GF-D8 (cell line): Measurements from ENCODE around the gene PROB1.
A peak's percentile ranks its signal among the peaks of the same experiment; 100 is the strongest.
"Not testable (repeated sequence)": the region's sequence is repeated elsewhere in the genome, so short reads cannot be mapped to it uniquely, and the experiment has no call there.

Experiments
- DNase-seq: peaks from one replicate; lab custom pipeline; 2025; lab: John Stamatoyannopoulos, UW

The PROB1 gene

DNA sequence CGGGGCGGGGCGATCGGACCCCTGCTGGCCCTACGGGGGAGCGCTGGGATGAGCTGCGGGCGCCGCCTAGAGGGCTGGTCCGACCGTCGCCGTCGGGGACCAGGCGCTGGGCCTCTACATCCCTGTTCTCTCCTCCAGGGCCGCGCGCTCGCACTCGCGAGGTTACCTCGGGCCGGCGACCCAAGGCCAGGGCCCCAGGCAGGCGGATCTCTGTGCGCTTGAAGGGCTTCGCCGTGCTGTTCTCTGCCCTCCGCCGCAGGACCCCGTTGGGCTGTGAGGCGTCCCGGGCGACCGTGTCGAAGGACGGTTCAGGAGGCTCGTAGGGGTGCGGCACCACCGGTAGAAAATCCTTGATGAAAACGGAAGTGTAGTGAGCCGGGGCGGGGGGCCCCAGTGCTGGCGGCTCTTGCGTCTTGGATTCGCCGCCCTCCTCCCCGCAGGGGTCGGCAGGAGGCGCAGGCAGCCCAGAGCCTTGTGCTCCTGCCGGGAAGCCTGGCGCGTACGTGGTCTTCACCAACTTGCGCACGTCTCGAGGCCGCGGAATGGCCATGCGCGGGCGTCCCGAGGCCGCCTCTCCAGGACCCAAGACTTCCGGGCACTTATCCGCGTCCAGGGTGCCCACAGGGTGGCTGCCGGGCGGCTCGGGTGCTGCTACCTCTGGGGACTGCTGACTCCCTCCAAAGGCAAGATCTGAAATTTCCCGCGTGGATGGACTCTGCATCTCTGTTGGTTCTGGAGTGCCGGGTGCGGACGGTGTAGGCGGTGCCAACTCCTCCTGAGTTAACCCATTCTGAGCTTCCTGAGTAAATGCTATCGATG, 2.0 kb downstream of the PROB1 start:
- peak; percentile 40 for DNase-seq

DNA sequence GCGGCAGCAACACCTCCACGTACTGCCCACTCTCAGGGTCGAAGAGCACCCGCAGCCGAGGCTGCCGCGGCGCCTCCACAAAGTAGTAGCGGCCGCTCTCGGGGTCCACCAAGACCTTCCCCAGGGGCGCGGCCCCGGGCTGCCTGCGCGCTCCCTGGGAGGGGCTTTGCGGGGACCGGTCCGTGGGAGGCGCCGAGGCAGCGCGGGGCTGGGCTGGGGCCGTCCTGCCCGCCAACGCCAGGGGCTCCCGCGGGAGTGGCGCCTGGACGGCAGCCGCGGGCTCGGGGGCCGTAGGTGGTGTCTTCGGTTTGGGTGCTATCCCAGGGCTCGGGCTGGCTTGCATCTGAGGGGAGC, 2.6 kb downstream of the PROB1 start:
- DNase-seq, result no peak

DNA sequence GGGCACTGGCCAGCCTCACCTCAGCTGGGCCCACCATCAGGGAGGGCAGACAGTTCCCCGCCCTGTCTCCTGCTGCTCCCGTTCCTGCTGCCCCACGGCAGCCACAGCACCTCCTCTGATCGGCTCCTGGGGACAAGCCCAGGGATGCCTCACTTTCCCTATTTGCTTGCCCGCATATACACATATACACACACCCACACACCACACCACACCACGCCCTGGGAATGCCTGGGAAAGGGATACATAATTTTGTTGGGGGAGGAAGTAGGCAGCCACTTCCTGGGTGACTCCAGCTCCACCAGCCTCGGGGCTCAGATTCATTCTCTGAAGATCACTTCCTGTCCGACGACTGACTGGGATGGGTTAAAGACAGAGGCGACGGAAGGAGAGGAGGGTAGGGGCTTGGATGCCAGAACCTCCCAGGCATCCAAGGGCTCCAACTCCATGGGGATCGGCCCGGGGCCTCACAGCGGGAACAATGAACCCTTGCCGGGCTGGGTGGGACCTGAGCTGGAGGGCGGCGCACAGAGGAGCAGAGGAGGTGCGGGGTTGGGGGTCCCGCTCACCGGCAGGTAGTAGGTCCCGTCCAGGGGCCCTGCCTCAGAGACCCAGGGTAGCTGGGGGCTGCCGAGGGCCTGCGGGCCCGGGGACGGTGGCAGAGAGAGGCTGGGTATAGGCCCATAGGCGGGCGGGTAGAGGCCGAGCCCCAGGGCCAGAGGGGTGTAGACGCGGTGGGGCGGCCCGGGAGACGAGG, 3.2 kb downstream of the PROB1 start:
- no peak for DNase-seq

DNA sequence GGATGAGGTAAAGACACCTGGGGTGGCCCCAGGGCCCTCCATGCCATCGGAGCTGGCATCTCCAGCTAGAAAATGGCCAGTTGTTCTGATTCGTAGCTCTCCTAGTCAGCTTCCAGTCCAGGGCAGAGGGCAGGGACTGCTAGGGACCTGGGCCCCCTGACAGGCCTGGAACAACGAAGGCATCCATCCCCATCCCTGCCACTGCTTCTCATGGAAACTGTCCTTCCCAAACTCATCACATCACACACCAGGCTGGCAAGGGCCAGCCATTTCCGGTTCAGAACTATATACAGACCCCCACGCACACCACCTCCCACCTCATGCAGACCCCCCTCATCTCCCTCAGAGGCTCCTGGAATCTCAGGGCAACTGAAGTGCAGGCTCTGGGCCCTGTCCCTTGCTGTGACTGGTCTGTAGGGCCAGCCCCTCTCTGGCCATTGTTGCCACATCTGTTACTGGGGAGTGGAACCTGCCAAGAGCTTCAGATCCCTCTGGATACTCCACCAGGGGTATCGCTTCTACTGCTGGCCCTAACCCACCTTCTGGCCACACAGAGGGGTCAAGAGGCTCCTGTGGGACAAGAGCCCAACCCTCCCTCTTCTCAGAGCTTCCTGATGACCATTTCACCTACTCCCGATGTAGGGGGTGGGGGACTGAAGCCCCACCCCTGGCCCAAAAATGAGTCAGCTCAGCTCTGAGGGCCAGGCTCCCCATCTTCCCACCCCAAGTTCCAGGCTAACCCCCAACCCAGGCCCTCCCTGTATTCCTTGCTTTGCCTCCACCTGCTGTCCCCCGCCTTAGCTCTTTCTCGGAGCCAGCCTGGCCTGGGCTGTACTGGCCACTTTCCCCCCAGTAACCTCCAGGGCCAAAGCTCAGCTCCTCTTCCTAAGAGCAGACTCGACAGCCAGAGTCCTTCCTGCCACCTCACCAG, 4.0 kb downstream of the PROB1 start:
- DNase-seq, result no peak

DNA sequence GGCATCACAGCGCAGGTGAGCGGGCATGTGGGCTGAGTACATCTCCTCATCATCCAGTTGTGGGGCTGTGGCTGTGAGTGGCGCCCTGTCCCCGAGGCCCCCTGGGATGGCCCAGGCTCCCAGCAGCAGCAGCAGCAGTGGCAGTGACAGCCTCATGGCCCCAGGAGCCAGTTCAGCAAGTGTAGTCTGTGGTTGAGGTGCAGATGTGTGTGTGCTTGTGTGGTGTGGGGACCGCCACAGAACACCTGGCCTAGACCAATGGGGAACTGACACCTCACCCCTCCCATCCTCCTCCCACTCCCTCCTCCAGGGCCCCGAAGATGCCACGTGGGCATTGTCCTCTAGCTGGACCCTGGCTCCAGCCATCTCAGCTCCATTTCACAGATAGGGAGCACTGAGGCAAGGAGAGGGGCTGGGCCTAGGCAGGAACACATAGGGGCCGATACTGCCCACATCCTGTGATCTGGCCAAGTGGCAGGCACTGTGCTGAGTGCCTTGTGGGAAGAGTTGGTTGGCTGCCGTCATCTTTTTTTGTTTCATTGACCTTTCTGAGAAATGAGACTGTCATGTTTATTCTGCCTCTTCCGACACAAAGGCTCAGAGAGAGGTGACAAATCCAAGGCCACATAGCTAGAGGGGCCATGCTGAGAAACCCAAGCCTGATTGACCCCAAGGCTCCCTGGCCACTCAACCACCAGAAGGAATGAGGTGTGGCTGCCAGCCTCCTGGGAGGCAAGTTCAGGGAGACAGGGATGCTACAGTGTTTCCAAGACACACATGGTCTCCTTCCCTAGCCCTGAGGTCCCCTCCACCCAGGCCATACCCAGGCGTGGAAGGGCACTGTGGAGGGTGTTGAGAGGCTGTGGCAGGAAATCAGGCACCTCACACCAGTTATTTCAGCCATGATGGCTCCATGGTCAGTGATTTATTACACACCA, 4.9 kb downstream of the PROB1 start, which contains the start of gene MZB1:
MZB1 (minus strand) TSS at position 213 of the 938 bp plus-strand sequence; CDS start at position 156, 57 bp downstream.
- peak; percentile 72 for DNase-seq

DNA sequence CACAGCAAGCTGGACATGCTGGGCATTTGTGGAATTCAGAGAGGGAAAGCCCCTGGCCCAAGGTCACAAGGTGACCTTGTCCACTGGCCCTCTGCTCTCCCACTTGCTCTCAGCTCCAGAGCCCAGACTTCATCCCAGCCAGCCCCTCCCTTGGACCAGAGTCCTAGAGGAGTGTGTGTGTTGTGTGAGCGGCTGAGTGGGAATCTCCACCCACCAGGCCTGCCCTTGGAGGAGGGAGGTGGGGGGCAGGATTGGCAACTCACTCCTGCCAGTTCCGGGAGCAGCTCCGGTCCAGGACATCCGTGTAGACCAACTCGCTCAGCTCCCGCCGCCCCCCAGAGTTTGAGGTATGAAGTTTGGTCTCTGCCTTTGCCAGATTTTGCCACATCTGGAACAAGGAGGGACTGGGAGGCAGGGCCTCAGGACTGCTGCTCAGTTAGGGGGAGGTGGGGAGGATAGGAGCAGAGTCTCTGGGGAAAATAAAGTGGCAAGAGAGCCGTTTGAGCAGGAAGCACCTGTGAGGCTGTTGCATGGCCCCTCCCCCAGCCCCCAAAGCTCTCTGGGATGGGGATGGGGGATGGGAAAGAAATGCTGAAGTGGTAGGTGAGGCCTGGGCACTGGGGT, 6.6 kb downstream of the PROB1 start:
- peak; percentile 95 for DNase-seq

DNA sequence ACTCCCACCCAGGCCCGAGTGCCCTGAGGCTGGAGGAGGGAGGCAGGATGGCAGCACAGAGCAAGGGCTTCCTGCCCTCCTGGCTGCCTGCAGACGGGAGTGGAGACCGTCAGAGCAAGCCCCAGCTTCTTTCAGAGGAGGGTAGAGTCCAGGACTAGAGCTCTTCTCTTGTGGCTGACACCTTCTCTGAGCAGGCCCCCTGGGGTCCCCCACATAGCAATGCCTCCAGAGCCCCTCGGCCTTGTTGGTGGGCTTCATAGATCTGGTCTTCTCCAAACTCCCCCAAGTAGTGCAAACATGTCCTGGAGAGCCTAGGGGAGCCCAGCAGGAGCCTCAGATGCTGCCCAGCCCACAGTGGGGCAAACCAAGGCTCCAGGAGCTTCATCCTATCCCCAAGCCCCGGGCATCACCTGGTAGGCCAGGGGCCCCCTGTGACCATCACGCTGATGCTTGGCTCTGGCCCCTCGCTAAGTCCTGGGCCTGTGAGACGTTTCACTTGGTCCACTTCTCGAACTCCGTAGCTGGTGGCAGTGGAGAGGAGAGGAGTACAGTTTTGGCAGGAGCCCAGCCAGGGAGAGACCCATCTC, 7.2 kb downstream of the PROB1 start:
- DNase-seq, result no peak

DNA sequence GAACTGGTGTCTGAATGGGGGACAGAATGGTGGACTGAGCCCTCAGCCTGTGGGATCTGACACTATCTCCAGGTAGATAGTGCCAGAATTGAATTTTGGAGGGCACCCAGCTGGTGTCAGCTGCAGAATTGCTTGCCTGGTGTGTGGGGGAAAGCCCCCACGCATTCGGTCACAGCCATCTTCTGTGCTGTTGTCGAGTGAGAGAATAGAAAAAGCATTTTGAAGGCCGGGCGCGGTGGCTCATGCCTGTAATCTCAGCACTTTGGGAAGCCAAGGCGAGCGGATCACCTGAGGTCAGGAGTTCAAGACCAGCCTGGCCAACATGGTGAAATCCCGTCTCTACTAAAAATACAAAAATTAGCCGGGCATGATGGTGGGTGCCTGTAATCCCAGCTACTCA, 7.9 kb downstream of the PROB1 start:
- DNase-seq, result not testable (repeated sequence)

DNA sequence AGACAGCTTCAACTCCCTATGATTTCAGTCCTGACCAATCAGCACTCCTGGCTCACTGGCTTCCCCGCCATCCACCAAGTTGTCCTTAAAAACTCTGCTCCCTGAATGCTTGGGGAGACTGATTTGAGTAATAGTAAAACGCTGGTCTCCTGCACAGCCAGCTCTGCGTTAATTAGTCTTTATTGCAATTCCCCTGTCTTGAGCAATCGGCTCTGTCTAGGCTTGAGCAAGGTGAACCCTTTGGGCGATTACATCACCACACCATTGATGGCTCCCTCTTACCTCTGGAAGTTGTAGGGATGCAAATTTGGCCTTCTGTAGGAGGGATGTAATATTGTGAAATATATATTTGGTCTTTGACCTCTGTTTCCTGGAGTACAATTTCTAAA, 8.9 kb downstream of the PROB1 start:
- DNase-seq, result peak; percentile 67

DNA sequence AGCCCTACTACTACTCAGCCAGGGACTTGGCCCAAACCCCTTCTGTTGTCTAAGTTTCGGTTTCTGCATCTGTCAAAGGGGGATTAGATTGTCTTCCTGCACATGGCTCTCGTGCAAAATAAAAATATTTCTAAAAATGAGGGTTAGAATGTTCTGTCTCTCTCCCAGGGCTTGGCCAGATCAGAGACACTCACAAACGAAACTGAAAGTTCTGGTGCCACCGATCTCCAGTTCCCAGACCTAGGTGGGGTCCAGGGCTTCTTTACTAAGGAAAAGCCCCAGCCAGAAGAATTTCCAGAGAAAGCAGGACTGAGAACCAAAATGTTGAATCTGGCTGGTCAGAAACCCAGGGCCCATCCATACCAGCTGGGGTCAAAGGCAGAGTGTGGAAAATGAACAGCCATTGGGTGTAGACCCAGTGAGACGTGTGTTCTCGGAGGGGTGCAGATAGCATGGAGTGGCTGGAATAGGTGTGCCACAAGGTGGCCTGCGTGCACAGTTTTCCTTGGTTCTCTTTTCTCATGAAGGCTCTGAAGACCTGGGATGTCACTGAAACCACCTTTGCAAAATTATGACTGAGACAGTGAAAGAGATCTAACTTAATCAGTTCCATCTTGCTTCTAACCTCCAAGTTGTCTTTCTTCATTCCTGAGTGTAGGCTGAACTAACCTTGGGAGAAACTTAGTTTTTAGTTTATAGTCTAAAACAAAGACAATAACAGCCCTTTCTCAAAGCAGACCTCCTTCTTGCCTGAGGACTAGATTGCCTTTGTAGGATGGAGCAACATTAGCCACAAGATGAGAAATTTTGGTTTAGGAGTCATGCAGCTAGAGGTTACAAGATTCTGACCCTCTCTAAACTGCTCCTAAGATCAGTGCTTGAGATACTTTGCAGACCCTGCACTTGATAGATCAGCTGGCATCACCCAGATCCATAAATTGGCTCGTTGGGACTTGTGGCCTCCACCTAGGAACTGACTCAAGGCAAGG, 9.5 kb downstream of the PROB1 start:
- peak; percentile 73 for DNase-seq

DNA sequence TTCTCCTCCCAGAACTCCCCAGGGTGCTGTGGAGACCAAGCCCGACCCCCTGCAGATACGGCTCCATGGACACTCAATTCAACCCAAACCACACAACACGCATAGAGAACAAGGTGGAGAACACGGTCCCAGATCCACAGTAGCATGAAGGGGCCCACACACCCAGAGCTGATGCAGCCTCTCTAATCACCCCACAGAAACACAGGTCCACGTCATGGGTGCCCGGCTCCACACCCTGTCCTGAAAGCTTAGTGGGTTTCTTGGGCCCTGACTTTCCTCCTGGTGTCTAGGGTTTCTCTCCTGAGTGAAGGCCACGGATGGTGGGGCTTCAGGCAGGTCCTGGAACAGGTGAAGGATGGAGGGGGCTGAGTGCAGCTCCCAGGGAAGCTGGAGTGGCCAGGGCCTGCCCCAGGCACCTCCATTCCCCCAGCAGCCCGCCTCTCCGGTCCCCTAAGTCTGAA, 10.3 kb downstream of the PROB1 start:
- DNase-seq, result no peak

DNA sequence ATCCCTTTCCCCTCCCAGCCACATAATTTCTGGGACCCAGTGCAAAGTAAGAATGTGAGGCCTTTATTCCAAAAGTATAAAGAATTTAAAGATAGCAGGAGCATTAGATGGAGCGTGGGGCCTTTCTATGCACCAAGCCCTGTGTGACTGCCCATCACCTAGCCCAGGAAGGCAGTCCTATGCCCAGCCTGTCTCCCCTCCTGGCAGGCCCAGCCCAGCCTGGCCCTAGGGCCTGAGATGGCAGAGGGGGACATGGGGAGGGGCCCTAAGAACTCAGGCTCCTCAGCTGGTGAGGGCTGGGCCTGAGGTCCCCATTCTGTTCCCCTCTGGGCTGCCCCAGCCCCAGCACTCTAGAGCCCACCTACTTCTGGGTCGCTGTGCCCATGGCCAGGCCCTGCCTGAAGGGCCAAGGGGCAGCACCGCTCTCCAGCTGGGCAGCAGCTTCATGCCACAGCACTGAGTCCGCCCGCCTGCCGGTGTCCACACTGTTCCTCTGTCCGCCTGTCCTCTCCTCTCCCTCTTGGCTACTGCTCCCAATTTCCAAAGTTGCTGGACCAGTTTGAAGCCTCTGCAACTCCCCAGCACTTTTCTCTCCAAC, 10.8 kb downstream of the PROB1 start:
- DNase-seq, result no peak

DNA sequence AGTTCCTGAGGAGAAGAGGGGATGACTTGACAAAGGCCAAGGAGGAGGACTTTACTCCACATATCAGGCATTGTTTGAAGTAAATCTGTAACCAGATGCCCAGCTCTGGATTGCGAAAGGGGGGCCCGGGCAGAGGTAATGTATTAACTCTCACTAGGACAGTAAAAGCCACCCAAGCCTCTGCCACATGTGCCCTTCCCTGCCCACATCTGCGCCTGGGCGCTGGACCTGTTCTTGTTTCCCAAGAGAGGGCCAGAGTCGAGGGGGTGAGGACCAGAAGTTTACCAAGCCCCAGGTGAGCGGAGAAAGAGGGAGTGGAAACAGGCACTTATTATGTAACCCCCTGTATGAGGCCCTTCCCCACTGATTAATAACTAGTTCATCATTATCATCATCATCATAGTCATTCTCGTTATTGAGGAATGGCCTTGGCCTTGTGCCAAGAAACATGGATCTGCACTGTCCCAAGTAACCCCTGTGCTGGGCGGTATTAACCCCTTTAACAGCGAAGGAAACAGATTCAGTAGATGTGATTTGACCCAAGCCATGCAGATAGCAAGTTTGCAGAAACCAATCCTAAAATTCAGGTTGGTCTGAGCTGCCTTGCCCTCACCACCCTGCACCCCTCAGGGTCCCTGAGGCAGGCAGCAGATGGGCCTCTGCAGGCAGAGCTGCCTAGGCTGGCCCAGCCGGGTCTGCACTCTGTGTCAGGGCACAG, 11.5 kb downstream of the PROB1 start, which contains the start of gene SLC23A1:
SLC23A1 (minus strand) TSS at position 23 of the 718 bp plus-strand sequence. CDS start 44 bp downstream, outside the sequence.
- no peak for DNase-seq

DNA sequence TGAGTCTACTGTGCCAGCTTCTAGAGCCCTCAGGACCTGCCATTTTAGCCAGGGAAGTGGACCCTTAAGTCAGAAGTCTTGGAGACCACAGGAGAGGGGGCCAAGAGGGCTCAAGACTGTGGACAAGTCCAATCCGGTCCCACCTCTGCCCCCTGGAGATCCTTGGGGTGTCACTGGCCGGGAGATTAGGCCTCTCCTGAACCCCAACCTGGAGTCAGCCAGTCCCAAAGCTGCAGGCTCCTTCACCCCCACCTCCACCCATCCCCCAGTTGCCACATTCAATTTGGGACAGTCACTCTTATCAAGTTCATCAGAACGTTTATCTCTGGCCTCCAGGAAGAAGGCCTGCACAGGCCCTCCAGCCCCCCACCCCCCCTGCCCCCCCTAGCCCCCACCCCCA, 12.1 kb downstream of the PROB1 start:
- no peak for DNase-seq

DNA sequence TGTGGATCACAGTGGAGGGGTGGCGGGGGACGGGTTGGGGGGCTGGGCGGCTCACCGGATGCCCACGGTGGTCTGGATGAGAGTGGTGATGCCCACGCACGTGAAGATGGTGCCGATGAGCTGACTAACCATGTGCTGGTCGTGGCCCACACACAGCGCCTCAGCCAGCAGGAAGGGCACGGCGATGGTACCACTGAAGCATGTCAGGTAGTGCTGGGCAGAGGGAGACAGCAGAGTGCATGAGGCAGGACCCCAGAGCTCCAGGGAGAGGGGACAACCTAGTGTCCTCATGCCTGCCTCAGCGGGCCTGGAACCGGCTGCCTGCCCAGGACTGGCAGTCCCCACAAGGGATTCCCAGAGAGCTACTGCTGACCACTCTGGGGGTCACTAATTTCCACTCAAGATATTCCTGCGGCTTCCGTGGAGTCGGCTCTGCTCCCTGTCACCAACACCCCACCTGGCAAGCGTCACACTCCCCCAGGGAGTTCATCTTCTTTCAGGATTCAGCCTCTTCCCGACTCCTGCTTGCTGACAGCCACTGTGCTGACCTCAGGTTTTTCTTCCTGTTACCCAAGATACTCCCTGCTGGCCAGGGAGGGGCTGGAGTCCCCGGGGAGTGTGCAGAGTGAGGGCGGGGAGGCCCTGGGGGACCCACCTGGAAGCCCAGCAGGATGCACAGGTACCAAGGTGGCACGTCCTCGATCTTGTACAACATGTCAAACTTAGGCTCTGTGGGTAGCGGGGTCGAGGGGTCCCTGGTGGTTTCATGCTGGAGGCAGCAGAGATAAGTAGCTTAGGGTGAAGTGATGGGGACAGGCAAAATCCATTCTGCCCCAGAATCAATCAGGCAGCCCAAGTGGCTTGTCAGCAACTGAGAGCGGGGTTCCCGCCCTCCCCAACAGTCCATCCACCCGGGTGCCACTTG, 12.8 kb downstream of the PROB1 start:
- DNase-seq, result no peak

DNA sequence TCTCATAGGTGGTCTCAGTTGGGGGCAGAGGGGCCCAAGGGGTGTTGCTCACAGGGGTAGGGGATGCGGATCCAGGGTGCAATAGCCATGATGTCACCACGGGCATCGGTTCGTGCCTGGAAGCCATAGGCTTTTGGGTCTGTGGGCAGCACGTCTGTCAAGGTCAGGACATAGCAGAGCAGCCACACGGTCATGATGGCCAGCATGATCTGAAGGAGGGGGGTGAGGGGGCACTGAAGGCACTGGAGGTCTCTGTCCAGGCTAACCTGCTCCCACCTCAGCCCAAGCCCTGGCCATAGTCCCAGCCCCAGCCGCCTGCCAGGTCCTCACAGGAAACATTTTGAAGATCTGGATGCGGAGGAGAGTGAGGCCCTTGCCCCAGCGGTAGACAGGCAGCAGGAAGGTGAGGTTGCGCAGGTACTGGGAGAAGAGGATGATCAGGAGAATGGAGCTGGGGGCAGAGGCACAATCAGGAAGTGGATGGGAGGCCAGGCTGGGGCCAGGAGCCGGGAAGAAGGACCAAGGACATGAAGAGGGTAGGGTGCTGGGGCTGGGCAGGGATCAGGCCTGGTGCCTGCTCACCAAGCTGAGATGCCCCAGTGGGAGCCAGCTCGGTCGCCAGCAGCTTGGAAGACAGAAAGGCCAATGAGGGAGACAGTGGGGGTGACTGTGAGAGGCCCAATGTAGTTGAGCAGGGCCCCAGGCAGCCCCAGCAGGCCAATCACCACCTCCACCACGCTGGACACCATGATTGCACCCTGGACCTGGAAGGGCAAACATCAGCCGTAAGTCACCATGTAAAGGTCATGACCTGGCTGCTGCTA, 15.1 kb downstream of the PROB1 start:
- no peak for DNase-seq
